GM21825 (cell line): ENCODE results near the gene OSCP1.
A peak's percentile ranks its signal among the peaks of the same experiment; 100 is the strongest.
"Not testable (repeated sequence)": the region's sequence is repeated elsewhere in the genome, so short reads cannot be mapped to it uniquely, and the experiment has no call there.

ENCODE experiments used
- ATAC-seq: cut with Tn5 transposase; IDR thresholded peaks from one replicate; pipeline ENCODE4 v1.9.1; 2021; ENCODE audit warnings: mild to moderate bottlenecking, moderate library complexity; ENCODE audit not compliant: unreplicated experiment

The OSCP1 gene

GRCh38 chr1:36450270-36450918 is at the start of gene OSCP1:
OSCP1 (minus strand) TSS chr1:36450451; CDS start chr1:36450369, 82 bp downstream.
- ATAC-seq = peak; percentile 98

DNA sequence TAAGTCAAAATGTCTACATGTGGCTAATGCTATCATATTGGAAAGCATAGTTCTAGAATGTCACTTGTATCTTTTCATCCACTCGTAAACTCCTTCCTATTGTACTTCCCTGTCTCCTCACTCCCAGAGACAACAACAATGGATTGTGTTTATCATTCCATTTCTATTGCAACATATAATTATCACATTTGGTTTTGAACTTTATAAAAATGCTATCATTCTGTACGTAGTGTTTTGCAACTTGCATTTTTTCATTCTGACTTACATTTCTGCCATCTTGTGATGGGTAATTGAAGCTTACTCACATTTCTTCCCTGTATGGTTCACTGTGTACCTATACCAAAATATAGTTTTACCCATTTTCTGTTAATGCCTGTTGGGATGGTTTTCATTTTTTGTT is 47.0 kb upstream of the OSCP1 start:
- no peak for ATAC-seq

GRCh38 chr1:36494971-36495370 is 44.7 kb upstream of the OSCP1 start:
- ATAC-seq = no peak

DNA sequence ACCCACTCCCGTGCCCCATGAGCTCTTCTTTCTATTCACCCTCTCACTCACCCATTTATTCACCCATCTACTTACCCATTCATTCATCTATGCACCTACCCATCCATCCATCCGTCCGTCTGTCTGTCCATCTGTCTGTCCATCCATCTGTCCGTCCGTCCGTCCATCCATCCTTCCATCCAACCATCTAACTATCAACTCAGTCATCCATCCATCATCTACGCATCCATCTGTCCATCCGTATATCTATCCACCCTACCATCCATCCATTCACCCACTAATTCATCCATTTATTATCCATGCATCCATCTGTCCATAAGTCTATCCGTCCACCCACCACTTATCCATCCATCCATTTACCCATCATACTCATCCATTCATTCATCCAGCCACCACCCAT is 43.3 kb upstream of the OSCP1 start:
- ATAC-seq = no peak

GRCh38 chr1:36492491-36492890 is 42.2 kb upstream of the OSCP1 start:
- ATAC-seq = no peak

DNA sequence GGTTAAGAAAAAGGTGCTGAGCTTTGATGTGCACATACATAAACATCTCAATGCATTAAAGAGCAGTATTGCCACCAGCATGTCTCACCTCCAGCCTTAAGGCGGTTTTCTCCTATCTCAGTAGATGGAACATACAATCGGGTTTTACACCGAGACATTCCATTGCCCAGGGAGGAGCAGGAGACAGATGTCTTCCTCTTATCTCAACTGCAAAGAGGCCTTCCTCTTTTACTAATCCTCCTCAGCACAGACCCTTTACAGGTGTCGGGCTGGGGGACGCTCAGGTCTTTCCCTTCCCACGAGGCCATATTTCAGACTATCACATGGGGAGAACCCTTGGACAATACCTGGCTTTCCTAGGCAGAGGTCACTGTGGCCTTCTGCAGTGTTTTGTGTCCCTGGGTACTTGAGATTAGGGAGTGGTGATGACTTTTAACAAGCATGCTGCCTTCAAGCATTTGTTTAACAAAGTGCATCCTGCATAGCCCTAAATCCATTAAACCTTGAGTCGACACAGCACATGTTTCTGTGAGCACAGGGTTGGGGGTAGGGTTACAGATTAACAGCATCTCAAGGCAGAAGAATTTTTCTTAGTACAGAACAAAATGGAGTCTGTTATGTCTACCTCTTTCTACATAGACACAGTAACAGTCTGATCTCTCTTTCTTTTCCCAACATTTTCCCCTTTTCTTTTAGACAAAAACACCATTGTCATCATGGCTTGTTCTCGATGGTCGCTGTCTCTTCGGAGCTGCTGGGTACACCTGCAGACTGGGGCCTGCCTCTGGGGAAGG is 39.2 kb upstream of the OSCP1 start:
- ATAC-seq = not testable (repeated sequence)

GRCh38 chr1:36487906-36488305 is 37.7 kb upstream of the OSCP1 start:
- no peak for ATAC-seq

DNA sequence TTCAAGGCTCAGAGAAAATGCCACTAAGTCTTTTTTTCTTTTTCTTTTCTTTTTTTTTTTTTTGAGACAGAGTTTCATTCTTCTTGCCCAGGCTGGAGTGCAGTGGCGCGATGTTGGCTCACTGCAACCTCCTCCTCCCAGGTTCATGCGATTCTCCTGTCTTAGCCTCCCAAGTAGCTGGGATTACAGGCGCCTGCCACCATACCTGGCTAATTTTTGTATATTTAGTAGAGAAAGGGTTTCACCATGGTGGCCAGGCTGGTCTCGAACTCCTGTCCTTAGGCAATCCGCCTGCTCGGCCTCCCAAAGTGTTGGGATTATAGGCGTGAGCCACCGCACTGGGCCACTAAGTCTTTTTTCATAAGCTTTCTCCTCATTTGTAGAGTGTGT is 37.1 kb upstream of the OSCP1 start:
- ATAC-seq = not testable (repeated sequence)

DNA sequence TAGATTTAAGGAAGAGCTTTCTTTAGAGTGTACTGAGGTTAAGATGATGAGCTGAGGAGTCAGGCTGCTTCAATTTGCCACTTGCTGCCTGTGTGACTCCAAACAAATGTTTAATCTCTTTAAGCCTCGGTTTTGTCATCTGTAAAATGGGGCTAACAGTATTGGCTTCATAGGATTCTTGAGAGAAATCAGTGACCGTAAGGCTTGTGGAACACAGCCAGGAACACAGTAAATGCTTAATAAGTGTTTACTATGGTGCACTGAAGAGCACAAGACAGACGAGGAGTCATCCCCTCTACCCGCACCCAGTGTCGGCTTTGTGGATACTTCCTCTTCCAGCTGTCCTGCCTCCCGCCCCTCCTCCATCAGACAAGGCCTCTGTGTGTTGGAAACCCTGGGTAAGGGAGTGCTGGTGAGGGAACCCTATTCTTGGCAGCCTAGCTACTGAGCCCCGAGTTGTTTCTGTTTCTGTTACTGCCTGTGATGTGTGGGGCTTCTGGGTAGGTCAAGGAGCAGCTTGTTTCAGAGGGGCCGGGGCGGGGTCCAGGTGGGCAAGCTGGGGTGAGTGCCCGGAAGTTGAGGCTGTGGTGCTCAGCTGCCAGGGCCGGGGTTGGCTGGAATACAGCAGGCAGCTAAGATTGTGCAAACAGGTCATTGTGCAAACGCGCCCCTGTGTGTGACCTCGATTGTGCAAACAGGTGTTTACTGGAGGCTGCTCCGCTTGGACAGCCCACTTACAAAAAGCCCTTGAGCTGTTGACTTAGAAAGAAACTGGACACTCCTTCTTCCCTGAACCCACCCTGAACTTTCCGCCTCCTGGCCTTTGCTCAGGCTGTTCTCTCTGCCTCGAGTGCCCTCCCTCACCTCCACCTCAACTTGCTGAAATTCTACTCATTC is 36.4 kb upstream of the OSCP1 start:
- no peak for ATAC-seq

DNA sequence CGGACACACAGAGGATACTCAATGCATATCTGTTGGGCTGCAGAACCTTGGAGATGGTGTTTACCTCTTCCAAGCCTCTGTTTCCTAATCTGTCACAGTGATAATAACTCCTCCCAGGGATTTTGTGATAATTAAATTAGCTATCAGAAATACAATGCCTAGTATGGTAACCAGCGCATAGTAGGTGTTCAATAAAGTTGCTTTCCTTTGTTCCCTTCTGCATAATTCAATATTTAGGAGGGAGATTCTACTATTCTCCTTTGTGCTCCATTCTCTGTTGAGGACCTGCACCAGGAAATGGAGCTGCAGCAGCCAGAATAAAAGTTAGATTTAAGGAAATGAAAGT is 35.8 kb upstream of the OSCP1 start:
- ATAC-seq = no peak

DNA sequence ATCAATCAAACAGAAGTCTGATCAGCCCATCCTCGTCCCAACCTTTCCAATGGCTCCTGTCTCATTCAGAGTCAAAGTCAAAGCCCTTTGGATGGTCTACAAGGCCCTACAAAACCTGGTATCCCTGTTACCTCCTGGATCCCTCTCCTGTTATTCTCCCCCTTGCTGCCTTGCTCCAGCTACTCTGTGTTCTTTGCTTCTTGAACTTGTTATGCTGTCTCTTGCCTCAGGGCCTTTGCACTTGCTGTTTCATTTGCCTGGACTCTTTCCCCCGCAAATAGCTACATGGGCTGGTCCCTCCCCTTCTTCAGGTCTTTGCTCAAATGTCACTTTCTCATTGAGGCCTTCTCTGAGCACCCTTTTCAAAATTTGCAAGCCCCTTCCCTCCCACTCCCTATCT is 33.8 kb upstream of the OSCP1 start:
- no peak for ATAC-seq

GRCh38 chr1:36482724-36483388 is 32.6 kb upstream of the OSCP1 start, which contains the start of gene CSF3R:
CSF3R (minus strand) TSS chr1:36482913; CDS start chr1:36479496, 3,417 bp downstream.
- no peak for ATAC-seq

DNA sequence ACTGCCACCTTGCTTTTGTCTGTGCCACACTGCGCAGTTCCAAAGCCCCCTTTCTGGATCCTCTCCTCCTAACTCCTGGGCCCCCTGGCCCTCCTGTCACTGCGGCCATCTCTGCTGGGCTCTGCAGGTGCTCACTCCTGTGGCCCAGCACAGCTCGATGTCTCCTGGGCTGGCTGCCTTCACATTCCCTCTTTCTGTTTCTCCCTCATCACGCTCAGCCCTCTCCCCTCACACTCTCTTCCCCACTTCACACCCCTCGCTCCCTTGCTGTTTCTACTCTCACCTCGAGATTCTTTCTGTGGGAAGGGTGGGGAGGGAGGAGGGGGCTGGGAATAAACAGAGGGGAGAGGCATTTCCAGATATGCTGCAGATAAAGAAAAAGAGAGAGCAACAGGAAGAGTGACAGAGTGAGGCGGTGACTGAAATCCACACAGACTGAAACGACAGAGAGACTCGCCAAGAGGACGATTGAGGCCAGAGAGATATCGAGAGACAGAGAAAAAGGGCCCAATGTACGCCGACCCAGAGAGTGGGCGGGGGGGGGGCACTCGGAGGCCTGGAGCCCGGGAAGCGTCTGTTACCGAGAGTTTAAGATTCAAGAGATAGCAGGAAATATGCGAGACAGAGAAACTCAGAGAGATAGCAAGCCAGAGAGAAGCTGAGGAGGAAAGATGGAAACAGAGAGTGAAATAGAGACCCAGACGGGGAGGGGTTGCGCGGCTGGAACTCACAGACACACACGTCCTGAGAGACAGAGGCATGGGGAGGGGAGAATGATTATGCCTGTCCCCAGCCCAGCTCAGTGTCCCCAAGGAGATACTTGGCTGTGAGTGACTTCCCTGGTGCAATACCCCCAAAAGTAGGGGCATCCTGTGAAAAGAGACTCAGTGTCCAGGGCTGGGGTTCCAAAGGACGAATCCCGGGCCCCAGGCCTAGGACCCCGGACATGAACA is 31.8 kb upstream of the OSCP1 start:
- no peak for ATAC-seq

DNA sequence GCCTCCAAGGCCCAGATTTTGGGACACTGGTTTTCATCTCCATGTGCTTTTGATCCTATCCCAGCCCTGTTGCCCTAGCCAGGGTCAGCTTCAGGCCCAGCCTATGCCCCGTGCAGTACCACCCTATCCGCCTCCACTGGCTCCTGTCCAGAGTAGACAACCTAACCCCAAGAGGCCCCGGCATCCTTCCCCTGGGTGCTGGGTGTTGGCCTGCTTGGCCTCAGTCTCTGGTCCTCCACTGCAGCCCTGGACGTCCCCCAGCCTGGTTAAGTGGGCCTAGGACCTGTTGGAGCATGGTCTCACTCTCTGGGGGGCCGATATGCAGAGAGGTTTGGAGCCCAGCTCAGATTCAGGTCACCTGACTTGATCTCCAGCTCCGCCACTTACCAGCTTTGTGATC is 30.8 kb upstream of the OSCP1 start:
- no peak for ATAC-seq

DNA sequence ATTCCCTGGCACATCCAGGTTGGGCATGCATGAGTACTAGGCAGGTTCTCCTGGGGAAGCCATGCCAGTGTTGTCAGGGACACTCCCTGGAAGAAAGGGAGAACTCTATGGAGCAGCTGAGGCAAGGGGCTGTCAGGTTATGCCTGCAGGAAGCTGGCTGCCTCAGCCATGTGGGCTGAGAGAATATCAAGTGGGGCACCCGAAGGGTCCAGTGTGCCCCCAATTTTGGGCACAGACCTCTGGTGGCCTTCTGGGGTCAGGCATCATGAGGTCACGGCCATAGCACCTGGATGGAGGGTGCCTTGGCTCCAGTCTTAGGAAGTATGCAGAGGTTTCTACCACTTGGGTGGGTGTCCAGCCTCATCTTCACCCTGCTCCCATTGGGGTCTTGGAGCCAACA is 29.9 kb upstream of the OSCP1 start:
- ATAC-seq = no peak

DNA sequence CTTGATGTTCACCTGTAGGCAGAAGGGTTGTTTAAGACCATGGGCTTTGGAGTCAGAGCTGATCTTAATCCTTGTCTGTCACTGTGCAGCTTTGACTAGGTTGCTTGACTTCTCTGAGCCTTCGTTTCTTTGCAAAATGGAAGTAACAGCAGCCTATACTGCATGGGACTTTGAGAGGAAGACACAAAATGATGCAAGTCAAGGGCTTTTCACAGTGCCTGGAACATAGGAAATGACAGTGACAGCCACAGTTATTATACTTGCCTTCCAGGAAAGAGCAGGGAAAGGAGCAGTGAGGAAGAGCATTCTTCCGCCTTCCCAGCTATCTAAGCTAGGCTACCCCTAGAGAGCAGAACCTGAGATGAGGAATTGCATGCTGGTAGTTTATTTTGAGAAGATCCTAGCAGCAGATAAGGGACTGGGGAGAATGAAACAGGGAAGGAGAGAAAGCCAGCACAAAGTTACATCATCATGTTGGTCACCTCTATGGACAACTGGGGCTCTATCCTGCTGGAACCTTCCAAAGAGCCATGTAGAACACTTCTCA is 29.3 kb upstream of the OSCP1 start:
- no peak for ATAC-seq

DNA sequence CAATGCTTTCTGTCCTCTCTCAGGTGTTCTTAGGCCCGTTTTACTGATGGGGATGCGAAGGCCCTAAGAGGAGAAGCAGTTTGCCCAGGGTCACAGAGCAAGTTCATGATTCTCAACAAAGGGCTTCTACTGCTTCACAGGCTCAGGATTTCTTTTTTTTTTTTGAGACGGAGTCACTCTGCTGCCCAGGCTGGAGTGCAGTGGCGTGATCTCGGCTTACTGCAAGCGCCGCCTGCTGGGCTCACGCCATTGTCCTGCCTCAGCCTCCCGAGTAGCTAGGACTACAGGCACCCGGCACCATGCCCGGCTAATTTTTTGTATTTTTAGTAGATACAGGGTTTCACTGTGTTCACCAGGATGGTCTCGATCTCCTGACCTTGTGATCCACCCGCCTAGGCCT is 27.4 kb upstream of the OSCP1 start:
- not testable (repeated sequence) for ATAC-seq

- ATAC-seq = no peak
These were observed 26.7 kb upstream of the OSCP1 start for GRCh38 chr1:36476945-36477344.

- no peak for ATAC-seq
These were observed 25.8 kb upstream of the OSCP1 start for GRCh38 chr1:36475910-36476604.
